GM13977 (cell line): Measurements from ENCODE around the gene PLB1.
"Not testable (repeated sequence)": the region's sequence is repeated elsewhere in the genome, so short reads cannot be mapped to it uniquely, and the experiment has no call there.

Source experiments
- DNase-seq: peaks from one replicate; pipeline ENCODE4 v3.0.0; 2012; ENCODE audit warnings: low spot score
- in situ Hi-C: fragments of 300-500 bp; cut with MboI; formaldehyde crosslinking; loops from one replicate; pipeline ENCODE4 v1.12.0; 2022; ENCODE audit warnings: low sequenced_read_pairs, low pct_unique_long_range_greater_than_20kb, mixed read lengths, inconsistent platforms; ENCODE audit not compliant: unreplicated experiment
- TF ChIP-seq, protein P1 (sequence below): IDR thresholded peaks from 2 replicates; pipeline ENCODE4 v1.5.1; 2012; ENCODE audit warnings: mild to moderate bottlenecking, control low read depth; ENCODE audit not compliant: insufficient read depth; ENCODE audit errors: extremely low read depth, missing control alignments

Gene PLB1

DNA sequence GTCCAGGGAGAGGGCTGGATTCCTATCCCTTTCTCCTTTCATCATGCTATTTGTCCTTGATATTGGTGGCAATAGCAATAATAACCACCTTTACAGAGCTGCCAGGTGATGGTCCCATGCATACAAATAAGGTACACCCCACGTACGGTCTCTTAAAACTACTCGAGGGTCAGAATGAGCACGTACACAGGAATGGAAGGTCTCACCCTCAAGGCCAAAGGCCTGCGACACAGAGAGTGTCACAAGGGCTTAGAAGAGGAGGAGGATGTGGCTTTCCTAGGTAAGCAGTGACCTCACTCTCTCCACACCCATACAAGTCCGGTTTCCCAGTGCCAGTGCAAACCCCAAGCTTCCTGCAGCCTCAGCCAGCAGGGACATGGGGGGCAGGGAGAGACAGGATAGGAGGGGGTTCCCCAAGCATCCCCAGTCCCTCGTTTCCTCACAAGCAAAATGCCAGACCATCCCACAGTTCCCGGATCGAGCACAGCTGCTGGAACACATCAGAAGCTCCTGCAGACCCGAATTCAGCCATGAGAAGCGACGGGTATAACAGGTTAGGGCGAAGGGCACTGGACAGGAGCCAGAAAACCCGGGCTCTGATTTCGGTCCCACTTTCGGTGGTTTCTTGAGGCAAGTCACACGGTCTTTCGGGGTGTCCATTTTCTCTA lies 49.2 kb downstream of the PLB1 start:
- no peak for DNase-seq
- TF ChIP-seq, protein P1, sequence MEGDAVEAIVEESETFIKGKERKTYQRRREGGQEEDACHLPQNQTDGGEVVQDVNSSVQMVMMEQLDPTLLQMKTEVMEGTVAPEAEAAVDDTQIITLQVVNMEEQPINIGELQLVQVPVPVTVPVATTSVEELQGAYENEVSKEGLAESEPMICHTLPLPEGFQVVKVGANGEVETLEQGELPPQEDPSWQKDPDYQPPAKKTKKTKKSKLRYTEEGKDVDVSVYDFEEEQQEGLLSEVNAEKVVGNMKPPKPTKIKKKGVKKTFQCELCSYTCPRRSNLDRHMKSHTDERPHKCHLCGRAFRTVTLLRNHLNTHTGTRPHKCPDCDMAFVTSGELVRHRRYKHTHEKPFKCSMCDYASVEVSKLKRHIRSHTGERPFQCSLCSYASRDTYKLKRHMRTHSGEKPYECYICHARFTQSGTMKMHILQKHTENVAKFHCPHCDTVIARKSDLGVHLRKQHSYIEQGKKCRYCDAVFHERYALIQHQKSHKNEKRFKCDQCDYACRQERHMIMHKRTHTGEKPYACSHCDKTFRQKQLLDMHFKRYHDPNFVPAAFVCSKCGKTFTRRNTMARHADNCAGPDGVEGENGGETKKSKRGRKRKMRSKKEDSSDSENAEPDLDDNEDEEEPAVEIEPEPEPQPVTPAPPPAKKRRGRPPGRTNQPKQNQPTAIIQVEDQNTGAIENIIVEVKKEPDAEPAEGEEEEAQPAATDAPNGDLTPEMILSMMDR, result no peak
- in situ Hi-C loops, result no loop called here

DNA sequence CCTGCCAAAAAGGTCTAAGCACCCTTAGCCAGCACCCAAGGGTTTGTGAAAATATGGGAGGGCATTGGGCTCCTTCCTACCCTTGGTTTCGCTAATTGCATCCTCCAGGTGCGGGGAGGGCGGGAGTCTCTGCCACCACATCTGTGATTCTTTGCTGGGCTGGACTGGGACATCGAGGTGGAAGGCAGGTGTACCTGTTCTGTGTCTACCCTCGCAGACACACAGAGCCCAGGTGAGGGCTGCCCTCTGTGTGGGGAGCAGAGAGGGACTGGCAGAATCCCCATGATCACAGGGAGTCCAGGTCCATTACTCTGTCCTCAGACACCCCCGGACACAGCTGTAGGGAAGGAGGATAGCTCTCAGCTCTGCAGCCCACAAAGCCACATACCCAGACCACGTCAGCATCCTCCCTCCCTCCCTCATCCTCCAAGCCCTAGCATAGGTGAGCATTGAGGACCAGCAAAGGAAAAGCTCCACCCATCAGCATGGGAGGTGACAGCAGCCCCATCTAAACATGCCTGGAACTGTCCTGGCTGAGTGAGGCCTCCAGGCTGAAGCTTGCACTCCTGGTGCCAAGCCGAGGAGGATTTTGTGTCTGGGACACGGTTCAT lies 49.8 kb downstream of the PLB1 start:
- in situ Hi-C loops, result no loop called here
- TF ChIP-seq, protein P1, result no peak
- DNase-seq, result no peak

DNA sequence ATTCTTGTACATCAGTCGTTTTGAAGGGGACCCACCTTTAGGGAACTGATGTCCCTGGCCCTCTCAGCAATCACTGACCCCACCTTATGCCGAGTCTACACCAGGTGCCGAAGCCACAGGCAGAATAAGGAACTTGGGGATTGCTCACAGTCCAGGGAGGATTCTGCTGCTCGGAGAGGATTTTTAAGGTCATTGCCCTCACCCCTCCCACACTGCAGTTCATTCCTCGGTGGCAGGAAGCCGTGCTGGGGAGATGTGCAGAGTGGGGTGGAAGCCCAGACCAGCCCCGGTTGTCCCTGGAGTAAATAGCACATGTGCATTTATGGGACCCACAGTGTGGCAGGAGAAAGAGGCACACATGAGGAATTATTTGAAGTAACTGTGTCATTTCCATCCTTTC lies 50.4 kb downstream of the PLB1 start:
- in situ Hi-C loops, result no loop called here
- TF ChIP-seq, protein P1, result no peak
- DNase-seq, result no peak

DNA sequence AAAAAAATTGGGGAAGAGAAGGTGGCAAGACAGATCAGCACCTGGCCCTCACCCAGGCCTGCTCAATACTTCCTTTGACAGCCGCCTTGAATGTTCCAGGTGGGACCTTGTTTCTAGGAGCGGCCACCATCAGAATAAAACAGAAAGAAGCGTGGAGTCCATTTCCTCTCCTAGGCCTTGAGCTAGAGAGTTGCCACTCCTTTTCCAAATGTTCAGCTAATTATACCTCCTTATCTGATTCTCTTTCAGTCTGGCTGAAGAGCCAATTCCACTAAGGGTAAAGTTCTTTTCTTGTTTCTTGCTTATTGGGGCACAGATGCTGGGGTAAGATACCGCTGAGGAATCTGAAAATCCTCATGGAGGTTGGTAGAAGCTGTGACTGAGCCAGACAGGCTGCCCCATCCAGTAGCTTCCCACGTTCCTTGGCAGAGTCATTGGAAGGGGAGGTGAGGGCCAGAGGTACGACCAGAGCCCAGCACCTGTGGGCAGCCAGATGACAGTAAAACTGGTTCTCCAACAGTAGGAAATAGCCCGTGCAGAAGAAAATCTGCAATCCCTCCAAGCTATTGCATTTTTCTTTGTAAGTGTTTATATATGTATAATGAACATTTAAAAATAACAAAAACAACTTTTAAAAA lies 51.5 kb downstream of the PLB1 start:
- no peak for DNase-seq
- TF ChIP-seq, protein P1, result no peak
- in situ Hi-C loops, result no loop called here

DNA sequence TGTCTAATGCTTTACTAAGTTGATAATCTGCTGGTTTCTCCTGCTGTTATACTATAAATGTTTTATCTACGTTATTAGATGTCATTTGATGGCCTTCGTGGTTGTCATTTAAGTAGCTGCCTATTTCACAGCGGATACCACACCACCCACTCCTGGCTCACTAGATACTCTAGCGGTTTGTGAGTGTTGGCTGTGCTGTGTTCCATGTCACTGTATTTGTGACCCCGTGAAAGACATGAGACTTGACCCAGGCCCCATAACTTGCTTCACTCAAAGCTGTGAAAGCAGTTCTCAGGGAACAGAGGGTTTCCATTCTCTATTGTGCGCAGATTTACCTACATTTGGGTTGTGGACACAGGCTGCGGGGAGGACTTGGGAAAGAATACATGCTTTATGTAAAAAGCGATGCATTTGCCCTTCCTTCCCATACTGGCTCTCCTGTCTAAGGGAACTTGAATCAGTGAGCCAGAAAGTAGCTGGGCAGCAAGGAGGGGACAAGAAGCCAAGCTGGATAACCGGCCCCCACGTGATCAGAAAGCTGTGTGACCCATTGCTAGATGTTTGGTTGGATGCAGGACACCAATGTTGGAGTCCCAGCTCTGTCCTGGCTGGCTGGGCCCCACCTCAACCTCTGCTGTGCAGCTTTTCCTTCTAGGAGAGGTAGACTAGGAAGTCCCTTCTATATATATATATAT lies 52.2 kb downstream of the PLB1 start:
- no peak for DNase-seq
- in situ Hi-C loops, result no loop called here
- TF ChIP-seq, protein P1, result no peak

DNA sequence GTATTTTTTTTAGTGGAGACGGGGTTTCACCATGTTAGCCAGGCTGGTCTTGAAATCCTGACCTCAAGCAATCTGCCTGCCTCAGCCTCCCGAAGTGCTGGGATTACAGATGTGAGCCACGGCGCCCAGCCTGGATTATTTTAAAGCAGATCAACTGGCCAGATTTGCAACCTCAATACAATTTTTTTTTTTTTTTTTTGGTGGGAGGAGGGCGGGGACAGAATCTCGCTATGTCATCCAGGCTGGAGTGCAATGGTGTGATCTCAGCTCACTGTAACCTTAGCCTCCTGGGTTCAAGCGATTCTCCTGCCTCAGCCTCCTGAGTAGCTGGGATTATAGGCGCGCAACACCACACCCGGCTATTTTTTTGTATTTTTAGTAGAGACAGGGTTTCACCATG lies 54.5 kb downstream of the PLB1 start:
- DNase-seq, in situ Hi-C loops: not testable (repeated sequence)
